AG08396 (cell line): ENCODE results near the gene MED25.

Source experiments
- DNase-seq: peaks from one replicate; pipeline ENCODE4 v3.0.0; 2012; ENCODE audit warnings: low spot score, mixed read lengths

MED25 gene

GRCh38 chr19:49817964-49818648, at the start of gene MED25:
TSS of gene MED25 (plus strand) at chr19:49818289. CDS start at chr19:49818342, 53 bp downstream.
- DNase-seq, result peak; percentile 94

- DNase-seq, result no peak
These were observed 47.6 kb upstream of the MED25 start for GRCh38 chr19:49770529-49770928.

DNA sequence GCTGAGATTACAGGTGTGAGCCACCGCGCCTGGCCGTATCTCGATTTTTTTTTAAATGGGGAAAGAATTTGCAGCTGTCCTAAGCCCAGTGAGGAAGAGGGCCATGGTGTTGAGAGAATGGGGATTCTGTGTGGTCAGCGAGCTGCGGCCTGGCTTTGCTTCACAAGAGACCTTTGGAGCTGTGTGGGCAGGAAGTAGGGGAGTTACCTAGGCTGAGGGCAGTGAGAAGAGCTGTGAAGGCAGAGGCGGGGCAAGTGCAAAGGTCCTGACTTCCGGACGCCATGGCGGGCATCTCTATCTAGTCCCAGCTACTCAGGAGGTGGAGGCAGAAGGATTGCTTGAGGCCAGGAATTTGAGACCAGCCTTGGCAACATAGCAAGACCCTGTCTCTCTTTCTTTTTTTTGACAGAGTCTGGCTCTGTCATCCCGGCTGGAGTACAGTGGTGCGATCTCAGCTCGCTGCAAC, 46.4 kb upstream of the MED25 start:
- DNase-seq, result no peak

DNA sequence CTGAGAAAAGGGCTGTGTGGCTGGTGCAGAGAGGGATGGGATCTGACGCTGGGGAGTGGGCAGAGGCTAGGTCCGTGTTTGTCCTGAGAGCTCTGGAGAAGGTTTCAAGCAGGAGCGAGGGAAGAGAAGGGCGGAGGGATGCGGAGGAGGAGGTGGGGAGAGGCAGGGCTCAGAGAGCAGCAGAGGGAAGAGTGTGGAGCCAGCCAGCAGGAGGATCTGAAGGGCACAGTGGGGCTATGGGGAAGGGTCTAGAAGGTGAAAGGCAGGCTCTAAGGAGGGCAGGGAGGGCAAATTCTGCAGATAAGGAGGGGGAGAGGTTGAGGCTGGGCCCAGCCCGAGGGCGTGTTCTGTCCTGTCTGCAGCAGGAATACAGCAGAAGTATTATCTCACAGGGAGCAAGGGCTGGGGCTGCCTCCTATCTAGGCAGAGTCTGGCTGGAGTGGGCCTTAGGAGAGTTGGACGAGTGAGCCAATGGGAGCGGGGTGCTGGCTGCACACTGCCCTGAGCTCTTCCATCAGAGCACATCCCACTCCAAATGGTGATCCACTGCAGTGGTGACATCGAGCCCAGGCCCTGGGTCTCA, 45.1 kb upstream of the MED25 start:
- no peak for DNase-seq

DNA sequence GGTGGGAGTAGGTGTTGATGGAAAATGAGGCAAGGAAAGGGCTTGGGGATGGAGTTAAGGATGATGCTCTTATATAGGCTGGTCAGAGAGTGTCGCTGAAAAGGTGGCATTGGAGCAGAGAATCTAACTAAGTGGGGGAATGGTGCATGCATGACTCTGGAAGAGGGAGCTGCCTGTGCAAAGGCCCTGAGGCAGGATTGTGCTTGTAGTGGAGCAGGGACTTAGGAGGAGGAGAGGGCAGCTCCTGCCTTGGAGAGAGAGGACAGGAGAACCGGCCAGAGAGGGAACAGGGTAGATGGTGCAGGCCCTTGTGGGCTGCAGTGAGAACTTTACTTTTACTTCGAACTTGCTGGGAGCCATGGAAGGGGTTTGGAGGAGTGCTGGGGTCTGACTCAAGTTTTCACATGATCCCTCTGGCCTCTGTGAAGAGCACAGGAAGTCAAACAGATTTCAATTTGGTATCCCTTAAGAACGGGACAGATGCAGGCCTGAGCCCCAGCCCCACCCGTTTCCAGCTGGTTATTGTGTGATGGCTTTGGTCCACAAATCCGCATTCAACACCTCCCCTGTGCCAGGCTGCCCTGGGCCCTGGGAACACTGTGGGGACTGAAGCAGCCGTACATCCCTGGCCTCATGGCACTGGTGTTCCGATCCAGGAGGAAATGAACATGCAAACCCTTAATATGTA, 44.3 kb upstream of the MED25 start:
- no peak for DNase-seq

GRCh38 chr19:49774969-49775368, 43.1 kb upstream of the MED25 start:
- no peak for DNase-seq

DNA sequence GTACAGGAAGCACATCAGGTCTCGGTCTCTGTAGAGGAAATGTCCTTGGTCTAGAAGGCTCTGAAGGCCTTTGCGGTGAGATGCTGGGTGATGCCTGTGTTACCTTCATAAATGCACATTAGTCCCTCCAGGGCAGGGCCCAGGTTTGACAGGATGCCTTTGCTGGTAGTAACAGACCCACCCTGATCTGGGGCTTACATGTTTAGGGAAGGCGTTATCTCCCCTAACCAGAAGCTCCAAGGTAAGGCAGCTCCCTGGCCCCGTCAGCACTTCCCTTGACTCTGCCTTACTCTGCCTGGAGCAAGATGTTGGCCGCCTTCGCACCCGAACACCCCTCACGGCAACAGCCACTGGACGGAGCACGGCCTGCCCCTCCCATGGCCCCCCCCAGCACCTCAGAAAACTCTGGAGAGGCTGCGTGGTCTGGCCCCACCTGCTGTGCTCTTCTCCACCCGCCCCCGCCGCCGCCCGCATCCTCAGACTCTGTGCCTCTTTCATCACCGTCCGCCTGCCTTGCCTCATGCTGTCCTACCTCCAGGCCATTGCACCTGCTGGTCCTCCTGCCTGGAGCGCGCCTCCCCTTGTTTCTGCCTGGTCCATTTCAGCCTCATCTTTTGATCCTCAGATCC, 42.2 kb upstream of the MED25 start:
- DNase-seq, result no peak

DNA sequence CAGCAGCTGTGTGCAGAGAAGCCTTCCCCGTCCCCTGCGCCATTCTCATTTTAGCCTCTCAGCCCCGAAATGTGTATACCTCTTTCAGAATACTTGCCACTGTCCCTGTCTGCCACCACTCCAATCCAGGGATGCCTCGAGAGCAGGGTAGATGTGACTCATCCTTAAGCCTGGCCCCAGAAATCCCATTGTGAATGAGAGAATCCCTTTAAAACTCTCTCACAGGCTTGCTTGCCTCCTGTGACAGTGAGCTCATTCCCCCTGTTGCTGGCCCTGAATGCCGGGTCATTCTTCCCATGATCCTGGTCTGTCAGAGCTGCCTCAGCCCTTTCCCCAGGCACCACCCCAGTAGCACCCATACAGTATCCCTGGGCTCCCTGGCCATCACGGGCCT, 41.7 kb upstream of the MED25 start:
- no peak for DNase-seq

DNA sequence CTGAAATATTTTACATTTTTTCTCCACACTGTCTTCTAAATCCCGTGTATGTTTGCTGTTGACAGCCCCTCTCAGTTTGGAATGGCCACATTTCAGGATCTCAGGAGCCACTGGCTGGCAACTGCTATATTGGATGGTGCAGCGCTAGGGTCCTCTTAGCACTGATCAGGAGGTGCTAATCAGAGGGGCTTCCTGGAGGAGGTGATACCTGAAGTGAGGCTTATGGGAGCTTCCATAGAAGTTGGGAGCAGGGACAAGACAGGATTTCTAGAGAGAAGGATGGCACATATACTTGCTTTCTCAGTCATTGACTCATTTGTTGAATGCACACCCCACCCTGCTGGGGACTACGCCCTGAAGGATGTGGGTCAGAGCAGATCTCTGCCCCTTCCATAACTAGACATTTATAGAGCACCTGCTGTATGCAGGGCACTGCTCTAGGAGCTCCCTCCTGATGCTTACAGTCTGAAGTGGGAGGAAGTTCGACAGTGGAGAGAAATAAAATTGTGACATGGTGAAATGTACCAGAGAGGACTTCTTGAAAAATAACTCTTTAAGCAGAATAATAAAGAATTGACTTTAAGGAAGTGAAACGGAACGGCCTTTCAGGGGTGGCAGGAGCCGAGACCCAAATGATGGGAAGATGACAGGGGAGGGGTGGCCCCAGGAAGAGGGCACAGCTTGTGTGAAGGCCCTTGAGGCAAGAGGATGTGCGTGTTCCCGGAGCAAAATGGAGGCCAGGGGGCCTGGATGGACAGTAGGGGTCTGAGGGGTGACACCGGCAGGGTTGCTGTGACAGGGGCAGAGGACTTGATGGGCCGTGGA, 38.1 kb upstream of the MED25 start:
- no peak for DNase-seq

DNA sequence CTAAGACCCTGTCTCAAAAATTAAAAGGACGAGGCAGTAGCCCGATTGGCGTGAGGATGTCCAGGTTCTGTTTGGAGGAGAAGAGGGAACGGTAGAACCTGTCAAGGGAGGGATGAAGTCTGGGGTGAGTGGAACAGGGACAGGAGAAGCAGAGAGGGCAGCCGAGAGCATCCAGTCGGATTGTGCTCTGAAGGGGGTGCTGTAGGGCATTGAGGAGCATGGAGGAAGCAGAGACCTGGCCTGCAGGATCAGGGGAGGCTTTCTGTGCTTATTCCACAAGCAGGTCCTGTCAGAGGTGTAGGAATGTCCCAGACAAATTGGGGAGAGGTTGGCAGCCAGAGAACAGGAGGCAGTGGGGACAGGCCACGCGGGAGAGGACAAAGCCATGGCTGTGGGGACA, 37.2 kb upstream of the MED25 start:
- DNase-seq, result no peak

- no peak for DNase-seq
These were observed 36.7 kb upstream of the MED25 start for GRCh38 chr19:49781394-49781793.

- DNase-seq, result no peak
These were observed 35.6 kb upstream of the MED25 start for GRCh38 chr19:49782515-49782914.

DNA sequence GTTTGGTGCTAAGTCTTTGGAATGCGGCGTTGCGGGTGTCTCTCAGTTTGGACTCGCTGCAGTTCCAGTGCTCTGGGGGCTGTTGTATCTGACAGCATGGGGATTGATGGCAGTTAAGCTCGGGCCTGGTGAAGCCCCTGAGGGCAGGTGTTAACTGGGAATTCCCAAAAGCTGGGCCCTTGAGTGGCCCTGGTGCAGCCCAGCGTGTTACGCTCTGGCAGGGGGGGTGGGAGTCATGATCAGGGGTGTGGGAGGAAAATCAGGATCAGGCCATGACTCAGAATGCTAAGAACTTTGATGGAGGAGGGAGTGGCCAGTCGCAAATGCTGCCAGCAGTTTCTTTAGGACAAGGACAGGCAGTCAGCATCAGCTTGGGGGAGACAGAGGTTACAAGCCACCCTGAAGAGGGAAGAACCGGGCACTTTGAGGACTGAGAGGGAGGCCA, 31.7 kb upstream of the MED25 start:
- DNase-seq, result peak; percentile 83

GRCh38 chr19:49787746-49788145, 30.3 kb upstream of the MED25 start:
- no peak for DNase-seq

DNA sequence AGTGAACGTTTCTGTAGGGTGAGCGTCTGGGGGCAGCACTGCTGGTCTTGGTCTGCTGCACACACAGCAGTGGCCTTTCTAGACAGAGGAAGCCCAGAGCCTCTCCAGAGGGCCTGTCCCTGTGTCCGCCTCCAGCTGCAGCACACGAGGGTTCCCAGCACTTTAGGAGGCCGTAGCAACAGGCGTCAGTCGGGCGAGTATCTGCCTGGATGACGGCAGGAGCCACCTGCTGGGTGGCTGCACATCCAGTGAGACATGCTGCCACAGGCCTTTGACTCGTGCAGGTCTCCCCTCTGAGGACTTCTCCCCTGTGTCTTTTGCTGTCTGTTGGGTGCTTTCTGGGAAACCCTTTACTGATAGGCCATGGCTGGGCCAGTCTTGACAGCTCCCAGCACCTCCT, 29.2 kb upstream of the MED25 start:
- no peak for DNase-seq

- peak; percentile 52 for DNase-seq
These were observed 27.2 kb upstream of the MED25 start for GRCh38 chr19:49790866-49791265.

GRCh38 chr19:49791776-49792445, 26.2 kb upstream of the MED25 start:
- no peak for DNase-seq

DNA sequence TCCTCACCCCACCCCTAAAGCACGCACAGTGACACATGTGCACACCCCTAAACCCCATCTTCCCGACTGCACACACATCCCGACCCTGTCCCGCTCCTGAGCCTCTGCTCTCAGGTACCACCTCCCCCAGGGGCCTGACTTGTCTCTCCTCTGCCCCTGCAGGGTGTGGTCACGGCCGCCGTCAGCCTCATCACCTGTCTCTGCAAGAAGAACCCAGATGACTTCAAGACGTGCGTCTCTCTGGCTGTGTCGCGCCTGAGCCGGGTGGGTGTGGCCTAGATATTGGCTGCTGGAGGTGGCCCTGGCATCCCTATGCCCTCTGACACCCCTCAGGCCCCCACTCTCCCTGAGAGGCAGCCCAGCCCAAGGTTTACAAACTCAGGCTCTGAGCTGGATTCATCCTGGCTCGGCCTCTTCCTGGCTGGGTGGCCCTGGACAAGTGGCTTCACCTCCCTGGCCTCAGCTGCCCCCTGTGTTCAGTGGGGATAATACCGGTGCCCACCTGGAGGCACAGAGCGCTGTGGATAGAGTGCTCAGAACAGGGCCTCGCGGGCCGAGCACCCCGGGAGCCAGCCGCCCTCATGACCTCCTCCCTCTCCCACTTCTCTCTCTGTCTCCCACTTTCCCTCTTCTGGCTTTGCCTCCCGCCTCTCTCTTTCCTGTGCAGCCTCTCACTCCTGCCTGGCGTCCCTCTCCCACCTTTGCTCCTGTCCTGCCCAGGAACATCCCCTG, 25.1 kb upstream of the MED25 start:
- no peak for DNase-seq

GRCh38 chr19:49793561-49793840, 24.6 kb upstream of the MED25 start:
- DNase-seq, result peak; percentile 73

DNA sequence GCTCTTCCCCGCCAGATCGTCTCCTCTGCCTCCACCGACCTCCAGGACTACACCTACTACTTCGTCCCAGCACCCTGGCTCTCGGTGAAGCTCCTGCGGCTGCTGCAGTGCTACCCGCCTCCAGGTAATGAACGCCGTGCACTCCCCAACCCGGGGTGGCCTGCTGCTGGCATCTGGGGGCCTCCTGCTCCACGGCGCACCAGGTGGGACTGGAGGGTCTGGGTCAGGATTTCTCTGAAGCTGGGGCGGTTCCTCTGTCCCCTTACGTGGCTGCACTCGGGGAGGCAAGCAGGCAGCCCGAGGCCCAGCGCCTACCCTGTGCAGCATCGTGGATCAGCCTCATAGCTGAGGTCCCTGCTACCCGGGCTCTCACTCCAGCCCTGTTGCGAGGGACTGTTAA, 22.5 kb upstream of the MED25 start:
- DNase-seq, result no peak

DNA sequence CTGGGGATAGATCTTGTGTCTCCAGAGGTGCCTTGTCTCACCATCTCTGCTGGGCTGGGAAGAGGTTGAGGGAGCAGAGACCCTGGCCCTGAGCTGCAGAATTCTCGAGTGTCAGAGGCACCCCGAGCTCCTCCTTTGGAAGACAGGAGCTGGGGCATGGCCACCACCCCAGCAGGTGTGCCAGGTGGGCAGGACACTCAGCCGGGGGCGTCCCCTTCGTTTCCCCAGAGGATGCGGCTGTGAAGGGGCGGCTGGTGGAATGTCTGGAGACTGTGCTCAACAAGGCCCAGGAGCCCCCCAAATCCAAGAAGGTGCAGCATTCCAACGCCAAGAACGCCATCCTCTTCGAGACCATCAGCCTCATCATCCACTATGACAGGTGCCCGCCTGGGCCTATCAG, 19.5 kb upstream of the MED25 start:
- no peak for DNase-seq
